Measurements from ENCODE around the gene LETM1.

DNA sequence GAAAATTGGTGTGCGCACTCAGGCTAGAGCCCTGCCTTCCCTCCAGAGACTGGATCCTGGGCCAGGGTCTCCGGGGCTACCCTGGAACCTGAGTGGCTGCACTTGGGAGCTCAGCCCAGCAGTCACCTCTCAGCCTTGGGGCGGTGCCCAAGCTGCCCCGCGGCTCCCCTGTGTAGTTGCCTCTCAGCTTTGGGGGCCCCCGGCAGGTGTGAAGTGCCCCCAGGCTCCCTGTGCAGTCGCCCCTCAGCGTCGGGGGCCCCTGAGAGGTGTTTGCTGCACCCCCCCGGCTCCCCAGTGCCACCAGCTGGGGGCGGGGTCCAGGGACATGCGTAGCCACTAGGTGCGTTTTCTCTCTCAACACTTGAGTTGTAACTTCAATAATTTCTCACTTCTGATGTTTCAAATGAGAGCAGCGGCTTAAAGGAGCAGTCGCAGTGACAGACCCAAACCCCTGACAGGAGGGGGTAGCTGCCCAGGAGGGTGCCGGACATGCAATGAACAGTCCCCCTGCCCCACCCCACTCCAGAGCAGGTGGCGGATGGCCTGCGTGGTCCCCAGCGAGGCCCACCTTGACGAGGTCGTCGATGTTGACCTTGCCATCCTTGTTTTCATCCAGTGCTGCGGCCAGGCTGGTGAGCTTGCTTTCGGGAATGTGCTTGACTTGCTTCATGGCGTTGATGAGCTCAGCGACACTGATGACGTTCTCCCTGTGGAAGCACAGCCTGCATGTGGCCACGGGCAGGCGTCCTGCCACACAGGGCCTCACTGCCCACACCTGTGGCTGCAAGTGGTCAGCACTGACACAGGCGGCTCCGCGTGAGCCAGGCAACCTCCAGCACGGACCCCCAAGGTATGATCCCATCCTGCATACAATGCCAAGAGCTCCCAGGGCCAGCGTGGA is 40.6 kb downstream of the LETM1 start:
- TF ChIP-seq POLR2AphosphoS5 (IDR thresholded peaks at IDR 0.05) (no peak), POLR2A (IDR thresholded peaks at IDR 0.05) (no peak)
